H1 (cell line): ENCODE results near the gene SUGT1. TPM values are rescaled to one million over a fixed set of nuclear protein-coding genes. Genes with fewer than 3 reads are reported as not detected.

Source experiments
- CHD7 ChIP-seq: fragments of 300-600 bp; sonication (generic); IDR thresholded peaks from 2 replicates; pipeline ENCODE4 v1.7.1; 2012; ENCODE audit warnings: low read length, moderate library complexity, mild to moderate bottlenecking, inconsistent platforms; ENCODE audit not compliant: insufficient replicate concordance
- CTBP2 ChIP-seq: IDR thresholded peaks from 2 replicates; pipeline ENCODE4 v1.7.0; 2011; ENCODE audit warnings: borderline replicate concordance, mild to moderate bottlenecking, moderate library complexity, mixed read lengths, low read length; ENCODE audit not compliant: insufficient read depth, insufficient read length
- EP300 ChIP-seq, 2 experiments: IDR thresholded peaks; 1 replicate in 1 of 2; 2 replicates in 1 of 2; pipeline ENCODE4 v1.6.1; 2011 to 2012; ENCODE audit warnings: low read depth in 2 of 2, low read length in 2 of 2, mild to moderate bottlenecking in 2 of 2, borderline replicate concordance in 1 of 2, inconsistent platforms in 1 of 2, moderate library complexity in 1 of 2
- JUND ChIP-seq: IDR thresholded peaks from 2 replicates; pipeline ENCODE4 v1.6.1; 2011; ENCODE audit warnings: mild to moderate bottlenecking, improper control_type of control experiment, low read length
- KDM1A ChIP-seq: fragments of 200-600, 300-600 bp; sonication (generic); IDR thresholded peaks from 2 replicates; pipeline ENCODE4 v1.7.1; 2016; ENCODE audit warnings: mild to moderate bottlenecking, low read length, borderline replicate concordance
- POU5F1 ChIP-seq: IDR thresholded peaks from 2 replicates; pipeline ENCODE4 v1.6.1; 2011; ENCODE audit warnings: low read depth, mild to moderate bottlenecking, low read length, moderate library complexity
- RAD21 ChIP-seq, 2 experiments: IDR thresholded peaks in 1 of 2; conservative IDR thresholded peaks in 1 of 2; 2 replicates each; pipeline ENCODE4 v1.6.1; 2011; ENCODE audit warnings: low read depth in 2 of 2, low read length in 2 of 2, improper control_type of control experiment in 1 of 2, inconsistent platforms in 1 of 2, mild to moderate bottlenecking in 1 of 2, moderate library complexity in 1 of 2
- RNF2 ChIP-seq: fragments of 200-900, 300-1000 bp; sonication (generic); IDR thresholded peaks from 2 replicates; pipeline ENCODE4 v1.7.1; 2016; ENCODE audit warnings: borderline replicate concordance, low read depth, mild to moderate bottlenecking, antibody characterized with exemption, low read length; ENCODE audit not compliant: poor library complexity, severe bottlenecking; ENCODE audit errors: missing control alignments
- SIRT6 ChIP-seq: IDR thresholded peaks from one replicate; pipeline ENCODE4 v1.7.1; 2012; ENCODE audit warnings: low read length, inconsistent platforms
- SIX5 ChIP-seq: IDR thresholded peaks from 2 replicates; pipeline ENCODE4 v1.6.1; 2011; ENCODE audit warnings: mild to moderate bottlenecking, low read depth, low read length
- TAF7 ChIP-seq: optimal IDR thresholded peaks from 2 replicates; pipeline ENCODE3; 2011; ENCODE audit warnings: low read depth, mild to moderate bottlenecking, inconsistent platforms, low read length, moderate library complexity, borderline replicate concordance
- polyA plus RNA-seq, 7 experiments: library from polyadenylated mRNA; depleted of rRNA in 3 of 7; stranded (reverse) in 5 of 7; unstranded in 2 of 7; fragments of >200 nt in 5 of 7; fragments of 200-250 nt in 2 of 7; gene quantifications; 1 replicate in 5 of 7; 2 replicates in 1 of 7; 4 replicates in 1 of 7; pipeline versions ENCODE4 v1.2.1 to v1.2.3, GENCODE V29; 2011 to 2013; ENCODE audit warnings: missing spikeins in 2 of 7, mixed read lengths in 2 of 7
- total RNA-seq: library from RNA; stranded (reverse); fragmentation: NEBNext Ultra II Directional; extraction: Animal tissue kit (Norgen Biotek cat#: 25700); gene quantifications from 2 replicates; pipeline ENCODE4 v1.2.1, GENCODE V29; 2021

SUGT1 gene
- total and polyA plus RNA-seq, 2 of the 8 experiments (the other 6 are each of a cell fraction or from before 2014, with no cell fraction given): 21.0 to 99.4 TPM

- TF ChIP-seq CHD7 (no peak), EP300 (IDR thresholded peaks at IDR 0.05; ENCODE audit: borderline replicate concordance in 1 of 2, low read depth in 2 of 2, low read length in 2 of 2) (no peak), RAD21 (IDR thresholded peaks at IDR 0.05 in 1 of 2, conservative IDR thresholded peaks at IDR 0.05 in 1 of 2; ENCODE audit: low read depth in 2 of 2, low read length in 2 of 2) (no peak), SIX5 (no peak), RNF2 (no peak), CTBP2 (no peak), SIRT6 (no peak), TAF7 (no peak), JUND (no peak), KDM1A (no peak), POU5F1 (no peak)
Measured at GRCh38 chr13:52670726-52671125, 18.1 kb downstream of the SUGT1 start (continued).
